ENCODE data around the gene TMEM132D. TPM values are rescaled to one million over a fixed set of nuclear protein-coding genes. Genes with fewer than 3 reads are reported as not detected.

The TMEM132D gene
- total and polyA plus RNA-seq, 2 experiments from 2014 or later, result 2.0 to 2.4 TPM

DNA sequence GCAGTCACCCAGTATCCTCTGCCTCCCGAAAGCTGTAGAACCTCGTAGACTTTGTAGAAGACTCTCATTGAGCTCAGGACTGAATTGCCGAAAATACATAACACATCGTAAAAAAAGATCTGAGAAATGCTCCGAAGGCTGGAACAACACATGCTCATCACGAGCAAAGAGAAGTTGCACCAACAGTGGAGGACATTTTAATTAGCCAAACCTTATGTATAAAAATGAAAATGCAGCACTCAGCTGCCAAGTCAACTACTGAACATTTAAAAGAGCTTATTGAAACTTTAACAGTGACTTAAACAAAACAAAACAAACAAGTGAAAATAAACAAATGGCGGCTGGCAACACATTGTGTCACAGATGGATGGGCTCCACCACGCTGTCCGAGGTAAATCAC, 519.9 kb downstream of the TMEM132D start:
- H3K4me3 ChIP-seq, result no peak overlapping the region
- no peak for DNase-seq (ENCODE audit: low spot score)
- 82% methylated on average over 9 of the region's 9 CpGs for WGBS (ENCODE audit: low lambda C conversion rate, missing lambda C conversion rate)
- H3K36me3 ChIP-seq (replicated peaks; ENCODE audit: insufficient read depth, low read depth), result no peaks in the 10 kb centered on the region
- no peak overlapping the region for H3K27ac ChIP-seq
- no peaks in the 10 kb centered on the region for H4K20me1 ChIP-seq (ENCODE audit: insufficient read depth, poor library complexity, severe bottlenecking)
- no peaks in the 10 kb centered on the region for H3K9me2 ChIP-seq (replicated peaks; ENCODE audit: insufficient read depth)
- TF ChIP-seq EZH2phosphoT487 (IDR thresholded peaks at IDR 0.05; ENCODE audit: low read depth, severe bottlenecking, unreplicated experiment) (no peak), EZH2 (IDR thresholded peaks at IDR 0.05; ENCODE audit: borderline replicate concordance) (no peak)
- TF ChIP-seq, protein P1, sequence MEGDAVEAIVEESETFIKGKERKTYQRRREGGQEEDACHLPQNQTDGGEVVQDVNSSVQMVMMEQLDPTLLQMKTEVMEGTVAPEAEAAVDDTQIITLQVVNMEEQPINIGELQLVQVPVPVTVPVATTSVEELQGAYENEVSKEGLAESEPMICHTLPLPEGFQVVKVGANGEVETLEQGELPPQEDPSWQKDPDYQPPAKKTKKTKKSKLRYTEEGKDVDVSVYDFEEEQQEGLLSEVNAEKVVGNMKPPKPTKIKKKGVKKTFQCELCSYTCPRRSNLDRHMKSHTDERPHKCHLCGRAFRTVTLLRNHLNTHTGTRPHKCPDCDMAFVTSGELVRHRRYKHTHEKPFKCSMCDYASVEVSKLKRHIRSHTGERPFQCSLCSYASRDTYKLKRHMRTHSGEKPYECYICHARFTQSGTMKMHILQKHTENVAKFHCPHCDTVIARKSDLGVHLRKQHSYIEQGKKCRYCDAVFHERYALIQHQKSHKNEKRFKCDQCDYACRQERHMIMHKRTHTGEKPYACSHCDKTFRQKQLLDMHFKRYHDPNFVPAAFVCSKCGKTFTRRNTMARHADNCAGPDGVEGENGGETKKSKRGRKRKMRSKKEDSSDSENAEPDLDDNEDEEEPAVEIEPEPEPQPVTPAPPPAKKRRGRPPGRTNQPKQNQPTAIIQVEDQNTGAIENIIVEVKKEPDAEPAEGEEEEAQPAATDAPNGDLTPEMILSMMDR (IDR thresholded peaks at IDR 0.05; ENCODE audit: poor library complexity), result no peak
- H3K79me2 ChIP-seq, result no peaks in the 10 kb centered on the region
- no peak overlapping the region for H3K4me2 ChIP-seq
- no peaks in the 10 kb centered on the region for H3K4me1 ChIP-seq (ENCODE audit: insufficient read depth)
- H3K27me3 ChIP-seq, result no peaks in the 10 kb centered on the region
- H2AFZ ChIP-seq, result no peak overlapping the region
- H3K9me3 ChIP-seq (ENCODE audit: low read depth), result no peaks in the 10 kb centered on the region

DNA sequence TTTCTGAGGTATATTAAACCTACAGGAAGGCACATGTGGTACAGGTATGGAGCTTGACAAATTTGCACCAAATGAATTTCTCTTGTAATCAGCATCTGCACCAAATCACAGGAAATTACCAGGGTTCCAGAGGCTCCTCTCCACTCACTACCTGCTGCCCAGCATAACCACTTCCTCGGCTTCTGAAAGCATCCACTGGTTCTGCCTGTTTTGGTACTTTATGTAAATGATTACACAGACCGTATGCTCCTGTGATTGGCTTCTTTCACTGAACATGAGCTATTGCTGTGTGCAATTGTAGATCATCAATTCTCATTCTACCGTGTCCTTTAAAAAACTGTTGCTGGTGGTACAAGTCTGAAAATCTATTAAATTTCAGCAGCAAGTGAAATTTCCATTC, 522.1 kb downstream of the TMEM132D start:
- H4K20me1 ChIP-seq (ENCODE audit: insufficient read depth, poor library complexity, severe bottlenecking), result no peaks in the 10 kb centered on the region
- H3K27ac ChIP-seq, result no peak overlapping the region
- no peaks in the 10 kb centered on the region for H3K36me3 ChIP-seq (replicated peaks; ENCODE audit: insufficient read depth, low read depth)
- no peaks in the 10 kb centered on the region for H3K9me2 ChIP-seq (replicated peaks; ENCODE audit: insufficient read depth)
- no peak overlapping the region for H3K4me2 ChIP-seq
- DNase-seq (ENCODE audit: low spot score), result no peak
- H3K9me3 ChIP-seq (ENCODE audit: low read depth), result no peaks in the 10 kb centered on the region
- H3K4me3 ChIP-seq, result no peak overlapping the region
- no peak for TF ChIP-seq EZH2phosphoT487 (IDR thresholded peaks at IDR 0.05; ENCODE audit: low read depth, severe bottlenecking, unreplicated experiment)
- TF ChIP-seq, protein P1 (IDR thresholded peaks at IDR 0.05; ENCODE audit: poor library complexity), result no peak
- TF ChIP-seq EZH2 (IDR thresholded peaks at IDR 0.05; ENCODE audit: borderline replicate concordance), result no peak
- no peak overlapping the region for H2AFZ ChIP-seq
- WGBS (ENCODE audit: low lambda C conversion rate, missing lambda C conversion rate), result 57% methylated on average over 3 of the region's 3 CpGs
- H3K27me3 ChIP-seq, result no peaks in the 10 kb centered on the region
- H3K4me1 ChIP-seq (ENCODE audit: insufficient read depth), result no peaks in the 10 kb centered on the region
- no peaks in the 10 kb centered on the region for H3K79me2 ChIP-seq

DNA sequence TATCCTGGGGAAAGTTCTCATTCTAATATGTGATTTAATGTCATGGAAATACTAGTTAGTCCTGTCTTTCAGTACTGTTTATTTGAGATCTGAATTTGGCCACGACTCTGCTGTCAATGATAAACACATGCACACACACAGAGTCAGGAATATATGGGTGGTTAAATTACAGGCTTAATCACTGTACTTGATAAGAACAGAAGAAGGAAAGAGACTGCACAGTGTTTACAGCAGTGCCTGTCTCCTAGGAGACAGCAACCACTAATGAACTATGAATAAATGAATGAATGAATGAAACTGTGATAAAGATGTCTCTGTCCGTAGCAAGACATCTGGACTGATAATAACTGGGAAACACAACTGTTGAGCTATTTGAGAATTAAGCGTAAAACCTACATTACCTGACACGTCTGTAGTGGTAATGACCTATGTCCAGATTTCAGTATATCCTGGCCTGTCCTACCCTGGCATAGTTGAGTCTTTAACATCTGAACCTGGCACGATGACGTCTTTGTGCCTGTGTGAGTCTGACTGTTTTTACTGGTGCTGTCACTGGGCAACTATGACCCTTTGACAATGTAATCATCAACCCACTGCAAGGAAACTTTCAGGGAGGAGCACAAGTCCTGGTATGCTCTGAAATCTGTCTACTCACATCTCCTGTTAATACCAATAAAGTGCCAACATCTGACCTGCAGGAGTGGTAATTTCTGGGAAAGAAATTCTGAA, 524.6 kb downstream of the TMEM132D start:
- TF ChIP-seq, protein P1 (IDR thresholded peaks at IDR 0.05; ENCODE audit: poor library complexity), result no peak
- TF ChIP-seq EZH2 (IDR thresholded peaks at IDR 0.05; ENCODE audit: borderline replicate concordance) (no peak), EZH2phosphoT487 (IDR thresholded peaks at IDR 0.05; ENCODE audit: low read depth, severe bottlenecking, unreplicated experiment) (no peak)
- H2AFZ ChIP-seq, result no peak overlapping the region
- H3K4me1 ChIP-seq (ENCODE audit: insufficient read depth), result no peaks in the 10 kb centered on the region
- DNase-seq (ENCODE audit: low spot score), result no peak
- 81% methylated on average over 6 of the region's 6 CpGs for WGBS (ENCODE audit: low lambda C conversion rate, missing lambda C conversion rate)
- H3K4me3 ChIP-seq, result no peak overlapping the region
- no peaks in the 10 kb centered on the region for H3K36me3 ChIP-seq (replicated peaks; ENCODE audit: insufficient read depth, low read depth)
- H3K27me3 ChIP-seq, result no peaks in the 10 kb centered on the region
- H3K4me2 ChIP-seq, result no peak overlapping the region
- H3K27ac ChIP-seq, result peak overlapping the region; percentile 67
- H4K20me1 ChIP-seq (ENCODE audit: insufficient read depth, poor library complexity, severe bottlenecking), result no peaks in the 10 kb centered on the region
- H3K79me2 ChIP-seq, result no peaks in the 10 kb centered on the region
- no peaks in the 10 kb centered on the region for H3K9me3 ChIP-seq (ENCODE audit: low read depth)
- no peaks in the 10 kb centered on the region for H3K9me2 ChIP-seq (replicated peaks; ENCODE audit: insufficient read depth)
